Lung (tissue), 12 donors: ENCODE data around the gene MINDY3. TPM values are rescaled to one million over a fixed set of nuclear protein-coding genes. Genes with fewer than 3 reads are reported as not detected.

ENCODE experiments used
- ATAC-seq: fragments of 200-7000 bp; cut with Tn5 transposase; one replicate; pipeline ENCODE4 v1.9.1; 2020; ENCODE audit warnings: moderate number of reproducible peaks; ENCODE audit not compliant: insufficient read depth, low FRiP score
- DNase-seq, 3 donors: peaks; one replicate each; pipeline ENCODE4 v3.0.0-alpha.2; 2013 to 2017
- H3K27ac ChIP-seq, 2 donors: one replicate each; pipeline ENCODE4 v1.5.1; 2013; ENCODE audit warnings: mild to moderate bottlenecking in 2 of 2, moderate library complexity in 2 of 2, control low read depth in 1 of 2, inconsistent platforms in 1 of 2, low read depth in 1 of 2, low read length in 1 of 2
- H3K27me3 ChIP-seq, 3 donors: one replicate each; pipeline ENCODE4 v1.5.1; 2013; ENCODE audit warnings: low read length in 2 of 3; ENCODE audit not compliant: control insufficient read depth in 3 of 3, insufficient read depth in 3 of 3
- H3K36me3 ChIP-seq, 4 donors: one replicate each; pipeline ENCODE4 v1.5.1; 2013; ENCODE audit warnings: low read length in 4 of 4, mild to moderate bottlenecking in 1 of 4, moderate library complexity in 1 of 4; ENCODE audit not compliant: control insufficient read depth in 4 of 4, insufficient read depth in 4 of 4
- H3K4me1 ChIP-seq, 5 donors: one replicate each; pipeline ENCODE4 v1.5.1; 2013; ENCODE audit warnings: low read length in 5 of 5, mild to moderate bottlenecking in 2 of 5, moderate library complexity in 1 of 5; ENCODE audit not compliant: control insufficient read depth in 5 of 5, insufficient read depth in 5 of 5
- H3K4me3 ChIP-seq: one replicate; pipeline ENCODE4 v1.5.1; 2013; ENCODE audit warnings: mild to moderate bottlenecking, control low read depth, moderate library complexity
- H3K9ac ChIP-seq, 2 donors: one replicate each; pipeline ENCODE4 v1.5.1; 2013; ENCODE audit warnings: low read length in 2 of 2, control low read depth in 1 of 2; ENCODE audit not compliant: insufficient read depth in 1 of 2
- H3K9me3 ChIP-seq, 4 donors: one replicate each; pipeline ENCODE4 v1.5.1; 2013; ENCODE audit warnings: low read length in 3 of 4, mild to moderate bottlenecking in 1 of 4, moderate library complexity in 1 of 4; ENCODE audit not compliant: control insufficient read depth in 4 of 4, insufficient read depth in 3 of 4
- CTCF ChIP-seq: IDR thresholded peaks from 2 replicates; pipeline ENCODE4 v1.5.1; 2012; ENCODE audit warnings: mild to moderate bottlenecking; ENCODE audit errors: control extremely low read depth, extremely low read depth
- WGBS, 2 donors: extraction: QIAGEN DNeasy Blood & Tissue Kit; methylation state at CpG; one replicate each; pipeline ENCODE4 v1.1.7; 2013; 5-methylcytosine and 5-hydroxymethylcytosine counted together
- polyA plus RNA-seq, 2 donors: library from polyadenylated mRNA; stranded (reverse); fragments of 200-250 nt; gene quantifications; one replicate each; pipeline ENCODE4 v1.2.1, GENCODE V29; 2013
- total RNA-seq, 2 donors: library from RNA; depleted of rRNA in 1 of 2; stranded (reverse); fragments of >200 nt in 1 of 2; gene quantifications; one replicate each; pipeline ENCODE4 v1.2.1, GENCODE V29; 2014 to 2021
- donor health status: control.
- donor health status: control.
- donor health status: Bipolar disorder and iron deficiency.
- donor health status: healthy.
- donor health status: DM: yes; HTN: yes; CAD: no.

The MINDY3 gene
- total and polyA plus RNA-seq, 4 donors: 13.9 to 61.7 (median 24.6) TPM

GRCh38 chr10:15871823-15872222 lies 11.5 kb upstream of the MINDY3 start:
- WGBS, 2 donors: 86 to 95% methylated on average over 1 of the region's 1 CpG
- no peak for TF ChIP-seq CTCF

GRCh38 chr10:15869935-15870334 lies 9.6 kb upstream of the MINDY3 start:
- H3K4me3 ChIP-seq: no peak overlapping the region
- peaks cover 0 to 47% (median 40%) of the 10 kb centered on the region in 3 donors for H3K27me3 ChIP-seq
- TF ChIP-seq CTCF: no peak
- H3K4me1 ChIP-seq: no peaks in the 10 kb centered on the region
- H3K36me3 ChIP-seq: no peaks in the 10 kb centered on the region
- no peak overlapping the region for H3K27ac ChIP-seq
- H3K9ac ChIP-seq: no peak overlapping the region
- ATAC-seq (no peak), DNase-seq (no peak)
- peaks cover 0 to 4% (median 0%) of the 10 kb centered on the region in 4 donors for H3K9me3 ChIP-seq

More at GRCh38 chr10:15871823-15872222, 11.5 kb upstream of the MINDY3 start:
- H3K4me1 ChIP-seq: no peaks in the 10 kb centered on the region
- H3K27ac ChIP-seq: no peak overlapping the region
- H3K9me3 ChIP-seq: peaks cover 0 to 4% (median 0%) of the 10 kb centered on the region in 4 donors
- peaks cover 0 to 30% (median 27%) of the 10 kb centered on the region in 3 donors for H3K27me3 ChIP-seq
- ATAC-seq (no peak), DNase-seq (no peak)
- no peak overlapping the region for H3K4me3 ChIP-seq
- no peaks in the 10 kb centered on the region for H3K36me3 ChIP-seq
- no peak overlapping the region for H3K9ac ChIP-seq

GRCh38 chr10:15868006-15868405 lies 7.7 kb upstream of the MINDY3 start:
- Histone ChIP-seq H3K4me1 (no peaks in the 10 kb centered on the region), H3K9ac (no peak overlapping the region), H3K9me3 (peaks cover 0 to 4% (median 0%) of the 10 kb centered on the region in 4 donors), H3K36me3 (no peaks in the 10 kb centered on the region), H3K4me3 (no peak overlapping the region), H3K27ac (no peak overlapping the region), H3K27me3 (peaks cover 0 to 61% (median 54%) of the 10 kb centered on the region in 3 donors)
- TF ChIP-seq CTCF: no peak
- DNase-seq (no peak), ATAC-seq (no peak)
- WGBS, 2 donors: 62 to 74% methylated on average over 5 of the region's 5 CpGs

GRCh38 chr10:15865304-15865703 lies 5.0 kb upstream of the MINDY3 start:
- no peak for DNase-seq
- peaks cover 0 to 3% (median 0%) of the 10 kb centered on the region in 5 donors for H3K4me1 ChIP-seq
- no peak overlapping the region for H3K27ac ChIP-seq
- peaks cover 0 to 4% (median 1%) of the 10 kb centered on the region in 4 donors for H3K9me3 ChIP-seq
- 83 to 87% methylated on average over 7 of the region's 7 CpGs for WGBS, 2 donors
- H3K4me3 ChIP-seq: no peak overlapping the region
- no peak for ATAC-seq
- H3K9ac ChIP-seq: no peak overlapping the region
- no peaks in the 10 kb centered on the region for H3K36me3 ChIP-seq
- H3K27me3 ChIP-seq: peaks cover 0 to 64% (median 61%) of the 10 kb centered on the region in 3 donors
- no peak for TF ChIP-seq CTCF
